ENCODE measurements around the gene GCGR. TPM values are rescaled to one million over a fixed set of nuclear protein-coding genes. Genes with fewer than 3 reads are reported as not detected.

GCGR gene
- total RNA-seq, 4 donors from 2014 or later: not detected

DNA sequence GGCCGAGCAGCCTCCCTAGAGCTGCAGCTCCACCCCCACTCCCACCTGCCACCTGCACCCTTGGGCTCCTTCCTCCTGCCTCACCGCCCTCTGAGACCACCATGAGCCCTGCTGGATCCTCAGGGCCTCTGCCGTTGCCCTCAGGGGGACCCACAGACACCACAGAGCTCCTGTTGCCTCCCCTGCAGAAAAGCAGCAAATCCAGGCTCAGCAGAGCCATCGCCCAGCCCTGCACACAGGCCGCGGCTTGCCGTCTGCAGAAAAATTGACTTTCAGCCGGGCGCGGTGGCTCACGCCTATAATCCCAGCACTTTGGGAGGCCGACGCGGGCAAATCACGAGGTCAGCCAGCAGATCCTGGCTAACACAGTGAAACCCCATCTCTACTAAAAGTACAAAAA is 37.9 kb downstream of the GCGR start:
- Histone ChIP-seq H3K27me3 (no peaks in the 10 kb centered on the region), H3K27ac (no peak overlapping the region), H3K4me3 (no peak overlapping the region), H3K4me1 (no peaks in the 10 kb centered on the region), H3K9me3 (no peaks in the 10 kb centered on the region), H3K36me3 (no peaks in the 10 kb centered on the region)
- TF ChIP-seq POLR2A (IDR thresholded peaks at IDR 0.05): no peak
- TF ChIP-seq, protein P1, sequence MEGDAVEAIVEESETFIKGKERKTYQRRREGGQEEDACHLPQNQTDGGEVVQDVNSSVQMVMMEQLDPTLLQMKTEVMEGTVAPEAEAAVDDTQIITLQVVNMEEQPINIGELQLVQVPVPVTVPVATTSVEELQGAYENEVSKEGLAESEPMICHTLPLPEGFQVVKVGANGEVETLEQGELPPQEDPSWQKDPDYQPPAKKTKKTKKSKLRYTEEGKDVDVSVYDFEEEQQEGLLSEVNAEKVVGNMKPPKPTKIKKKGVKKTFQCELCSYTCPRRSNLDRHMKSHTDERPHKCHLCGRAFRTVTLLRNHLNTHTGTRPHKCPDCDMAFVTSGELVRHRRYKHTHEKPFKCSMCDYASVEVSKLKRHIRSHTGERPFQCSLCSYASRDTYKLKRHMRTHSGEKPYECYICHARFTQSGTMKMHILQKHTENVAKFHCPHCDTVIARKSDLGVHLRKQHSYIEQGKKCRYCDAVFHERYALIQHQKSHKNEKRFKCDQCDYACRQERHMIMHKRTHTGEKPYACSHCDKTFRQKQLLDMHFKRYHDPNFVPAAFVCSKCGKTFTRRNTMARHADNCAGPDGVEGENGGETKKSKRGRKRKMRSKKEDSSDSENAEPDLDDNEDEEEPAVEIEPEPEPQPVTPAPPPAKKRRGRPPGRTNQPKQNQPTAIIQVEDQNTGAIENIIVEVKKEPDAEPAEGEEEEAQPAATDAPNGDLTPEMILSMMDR (IDR thresholded peaks at IDR 0.05): no peak
- intact Hi-C loops (cut with DNase I; ENCODE audit: low total_unique reads): no loop called here
- no peak for DNase-seq

DNA sequence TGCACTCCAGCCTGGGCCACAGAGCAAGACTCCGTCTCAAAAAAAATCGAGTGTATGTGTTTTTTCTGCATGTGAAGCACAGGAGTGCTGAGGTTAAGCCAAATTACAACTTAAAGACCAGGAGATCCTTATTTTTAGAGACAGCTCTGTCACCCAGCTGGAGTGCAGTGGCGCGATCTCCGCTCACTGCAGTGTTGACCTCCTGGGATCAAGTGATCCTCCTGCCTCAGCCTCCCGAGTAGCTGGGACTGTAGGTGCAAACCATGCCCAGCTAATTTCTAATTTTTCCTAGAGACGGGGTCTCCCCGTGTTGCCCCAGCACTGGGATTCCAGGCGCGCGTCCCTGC is 38.4 kb downstream of the GCGR start:
- no peaks in the 10 kb centered on the region for H3K4me1 ChIP-seq
- H3K27ac ChIP-seq: no peak overlapping the region
- TF ChIP-seq, protein P1 (IDR thresholded peaks at IDR 0.05): no peak
- DNase-seq: no peak
- intact Hi-C loops (cut with DNase I; ENCODE audit: low total_unique reads): no loop called here
- no peaks in the 10 kb centered on the region for H3K27me3 ChIP-seq
- H3K9me3 ChIP-seq: no peaks in the 10 kb centered on the region
- H3K36me3 ChIP-seq: no peaks in the 10 kb centered on the region
- no peak overlapping the region for H3K4me3 ChIP-seq

DNA sequence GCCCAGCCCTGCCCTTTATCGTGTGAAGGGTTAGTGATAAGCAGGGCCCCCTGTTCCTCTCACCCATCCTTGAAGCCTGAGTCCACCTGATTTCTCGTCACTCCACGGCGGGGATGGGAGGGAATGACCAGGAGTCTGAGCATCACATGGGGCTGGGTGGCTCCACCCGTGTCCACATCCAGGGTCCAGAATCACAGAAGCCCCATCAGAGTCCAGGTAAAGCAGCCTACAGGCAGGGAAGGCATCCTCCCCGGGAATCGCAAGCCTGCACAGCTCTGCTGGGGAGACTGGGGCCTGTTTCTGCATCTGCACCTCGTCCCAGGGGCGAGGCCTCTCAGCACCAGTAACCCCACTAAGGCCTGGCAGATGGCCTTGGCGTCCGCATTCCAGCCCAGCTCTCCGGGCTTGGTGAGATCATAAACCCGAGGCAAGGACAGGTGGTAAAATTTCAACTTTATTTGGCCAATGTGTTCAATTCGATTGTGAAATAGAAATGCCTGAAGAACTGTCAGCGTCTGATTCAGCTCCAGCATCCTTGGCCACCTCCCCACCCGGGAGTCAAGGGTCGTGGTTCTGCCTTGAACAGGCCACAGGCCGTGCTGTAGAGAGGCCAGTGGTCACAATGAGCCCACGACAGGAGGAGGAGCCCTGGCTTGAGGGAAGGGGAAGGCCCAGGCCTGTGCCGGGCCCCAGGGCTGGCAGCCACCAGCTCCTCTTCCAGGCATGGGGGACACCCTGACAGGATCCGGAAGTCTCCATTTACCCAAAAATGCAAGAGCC is 39.0 kb downstream of the GCGR start:
- Histone ChIP-seq H3K9me3 (no peaks in the 10 kb centered on the region), H3K27me3 (no peaks in the 10 kb centered on the region), H3K36me3 (no peaks in the 10 kb centered on the region), H3K4me1 (no peaks in the 10 kb centered on the region), H3K4me3 (no peak overlapping the region), H3K27ac (no peak overlapping the region)
- intact Hi-C loops (cut with DNase I; ENCODE audit: low total_unique reads): no loop called here
- no peak for TF ChIP-seq POLR2A (IDR thresholded peaks at IDR 0.05)
- TF ChIP-seq, protein P1 (IDR thresholded peaks at IDR 0.05): no peak
- DNase-seq: peak; percentile 50 to 75

DNA sequence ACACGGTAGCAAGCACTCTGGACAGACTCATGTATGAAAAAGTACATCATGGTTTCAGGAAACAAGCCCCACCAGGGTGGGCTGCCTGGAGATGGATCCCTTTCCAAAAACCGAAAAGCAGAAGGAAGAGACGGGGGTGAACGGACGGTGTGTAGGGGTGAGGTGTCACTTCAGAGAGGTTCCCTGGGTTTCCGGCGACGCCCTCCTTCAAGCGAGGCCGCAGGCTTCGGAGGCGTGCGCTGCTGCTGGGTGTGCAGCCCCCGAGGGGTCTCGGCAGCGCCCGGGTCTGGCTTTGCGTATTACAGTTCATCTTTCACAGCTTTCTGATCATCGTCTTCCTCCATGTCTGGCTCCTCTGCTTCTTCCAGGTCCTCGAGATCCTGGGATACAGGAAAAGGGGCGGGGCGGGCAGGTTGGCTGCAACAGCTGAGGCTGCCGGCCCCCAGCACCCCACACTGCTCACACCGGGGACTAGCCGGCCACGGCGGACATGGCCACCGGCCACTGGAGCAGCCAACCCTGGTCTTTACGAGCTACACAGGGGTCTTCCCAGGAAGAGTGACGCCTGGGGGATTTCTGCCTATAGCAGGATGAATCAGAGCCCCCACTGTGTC is 39.9 kb downstream of the GCGR start:
- intact Hi-C loops (cut with DNase I; ENCODE audit: low total_unique reads): no loop called here
- no peak overlapping the region for H3K4me3 ChIP-seq
- no peak overlapping the region for H3K27ac ChIP-seq
- H3K9me3 ChIP-seq: no peaks in the 10 kb centered on the region
- H3K4me1 ChIP-seq: no peaks in the 10 kb centered on the region
- no peaks in the 10 kb centered on the region for H3K36me3 ChIP-seq
- TF ChIP-seq POLR2A (IDR thresholded peaks at IDR 0.05): no peak
- TF ChIP-seq, protein P1 (IDR thresholded peaks at IDR 0.05): no peak
- no peaks in the 10 kb centered on the region for H3K27me3 ChIP-seq
- no peak for DNase-seq

GRCh38 chr17:81844327-81844851 is 40.4 kb downstream of the GCGR start:
- H3K9me3 ChIP-seq: no peaks in the 10 kb centered on the region
- no peaks in the 10 kb centered on the region for H3K4me1 ChIP-seq
- H3K4me3 ChIP-seq: no peak overlapping the region
- no peaks in the 10 kb centered on the region for H3K27me3 ChIP-seq
- DNase-seq: no peak
- H3K27ac ChIP-seq: no peak overlapping the region
- intact Hi-C loops (cut with DNase I; ENCODE audit: low total_unique reads): no loop called here
- TF ChIP-seq, protein P1 (IDR thresholded peaks at IDR 0.05): no peak
- TF ChIP-seq POLR2A (IDR thresholded peaks at IDR 0.05): no peak
- H3K36me3 ChIP-seq: no peaks in the 10 kb centered on the region

All from uterus (tissue), 4 donors.